Vagina (tissue), 2 donors: ENCODE measurements around the gene ZFP64. TPM values are rescaled to one million over a fixed set of nuclear protein-coding genes. Genes with fewer than 3 reads are reported as not detected.

Source experiments
- DNase-seq, 2 donors: peaks; one replicate each; pipeline ENCODE4 v3.0.0-alpha.2; 2017; ENCODE audit errors: extremely low spot score in 2 of 2
- H3K27ac ChIP-seq: fragments of 200-600 bp; sonication (generic); one replicate; pipeline ENCODE4 v1.5.1; 2019
- H3K27me3 ChIP-seq: fragments of 200-600 bp; sonication (generic); one replicate; pipeline ENCODE4 v1.5.1; 2019
- H3K36me3 ChIP-seq, 2 donors: fragments of 200-600 bp; sonication (generic); one replicate each; pipeline ENCODE4 v1.5.1; 2017 to 2019
- H3K4me1 ChIP-seq: fragments of 200-600 bp; sonication (generic); one replicate; pipeline ENCODE4 v1.5.1; 2019
- H3K4me3 ChIP-seq, 2 donors: fragments of 200-600 bp; sonication (generic); 1 replicate in 1 of 2; 2 replicates in 1 of 2; pipeline ENCODE4 v1.5.1; 2016 to 2019
- H3K9me3 ChIP-seq: fragments of 200-600 bp; sonication (generic); one replicate; pipeline ENCODE4 v1.5.1; 2019
- POLR2A ChIP-seq, 2 donors: fragments of 450-650 bp; IDR thresholded peaks; one replicate each; pipeline ENCODE4 v1.6.1; 2017; ENCODE audit warnings: antibody characterized with exemption in 2 of 2, mild to moderate bottlenecking in 2 of 2, moderate library complexity in 2 of 2
- POLR2AphosphoS5 ChIP-seq, 2 donors: sonication (generic); formaldehyde crosslinking; IDR thresholded peaks; one replicate each; pipeline ENCODE4 v1.9.0; 2017; ENCODE audit warnings: antibody characterized with exemption in 2 of 2, mild to moderate bottlenecking in 2 of 2, low read depth in 1 of 2; ENCODE audit not compliant: insufficient read depth in 1 of 2
- intact Hi-C: fragments of 100-400 bp; cut with DNase I; formaldehyde crosslinking; loops from one replicate; pipeline ENCODE4 v1.15.1; 2023
- total RNA-seq: library from RNA; depleted of rRNA; stranded (reverse); fragments of >200 nt; gene quantifications from one replicate; pipeline ENCODE4 v1.2.3, GENCODE V29; 2016
- TF ChIP-seq, protein P1 (sequence below), 3 experiments: fragments of 450-650 bp in 2 of 3; fragments of 200-600 bp in 1 of 3; sonication (generic) in 1 of 3; IDR thresholded peaks; one replicate each; pipeline ENCODE4 v1.5.1; 2017 to 2019; ENCODE audit warnings: antibody characterized with exemption in 3 of 3, mild to moderate bottlenecking in 2 of 3, moderate library complexity in 2 of 3

The ZFP64 gene
- total RNA-seq, 1 donor from 2014 or later, result 18.4 TPM

DNA sequence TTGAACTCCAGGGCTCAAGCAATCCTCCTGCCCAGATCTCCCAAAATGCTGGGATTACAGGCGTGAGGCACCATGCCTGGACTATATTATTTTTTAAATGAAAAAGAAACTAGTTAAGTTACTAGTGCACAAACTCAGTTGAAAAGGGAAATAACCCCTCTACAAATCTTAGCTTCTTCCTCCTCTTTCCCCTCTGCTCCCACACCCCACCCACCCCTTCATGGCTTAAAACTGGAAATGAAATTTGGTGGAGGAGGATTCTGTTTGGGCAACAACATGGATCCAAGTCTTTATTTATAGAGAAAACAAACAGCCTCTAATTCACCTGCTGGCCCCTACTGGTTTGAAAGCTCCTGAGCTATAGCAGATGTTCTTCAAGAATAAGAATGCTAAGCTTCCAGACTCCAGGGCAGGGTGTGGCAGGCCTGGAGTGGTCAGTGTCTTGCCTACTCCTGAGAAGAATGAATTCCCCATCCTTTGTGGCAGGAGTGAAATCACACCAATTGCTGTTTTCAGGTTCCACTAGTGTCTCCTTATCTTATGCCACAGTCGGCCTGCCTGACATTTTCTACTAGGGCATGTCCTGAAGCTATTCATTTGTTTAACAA is 73.5 kb downstream of the ZFP64 start:
- intact Hi-C loops, result no loop called here
- H3K27me3 ChIP-seq, result no peaks in the 10 kb centered on the region
- TF ChIP-seq, protein P1, sequence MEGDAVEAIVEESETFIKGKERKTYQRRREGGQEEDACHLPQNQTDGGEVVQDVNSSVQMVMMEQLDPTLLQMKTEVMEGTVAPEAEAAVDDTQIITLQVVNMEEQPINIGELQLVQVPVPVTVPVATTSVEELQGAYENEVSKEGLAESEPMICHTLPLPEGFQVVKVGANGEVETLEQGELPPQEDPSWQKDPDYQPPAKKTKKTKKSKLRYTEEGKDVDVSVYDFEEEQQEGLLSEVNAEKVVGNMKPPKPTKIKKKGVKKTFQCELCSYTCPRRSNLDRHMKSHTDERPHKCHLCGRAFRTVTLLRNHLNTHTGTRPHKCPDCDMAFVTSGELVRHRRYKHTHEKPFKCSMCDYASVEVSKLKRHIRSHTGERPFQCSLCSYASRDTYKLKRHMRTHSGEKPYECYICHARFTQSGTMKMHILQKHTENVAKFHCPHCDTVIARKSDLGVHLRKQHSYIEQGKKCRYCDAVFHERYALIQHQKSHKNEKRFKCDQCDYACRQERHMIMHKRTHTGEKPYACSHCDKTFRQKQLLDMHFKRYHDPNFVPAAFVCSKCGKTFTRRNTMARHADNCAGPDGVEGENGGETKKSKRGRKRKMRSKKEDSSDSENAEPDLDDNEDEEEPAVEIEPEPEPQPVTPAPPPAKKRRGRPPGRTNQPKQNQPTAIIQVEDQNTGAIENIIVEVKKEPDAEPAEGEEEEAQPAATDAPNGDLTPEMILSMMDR (IDR thresholded peaks at IDR 0.05), result no peak
- no peak for TF ChIP-seq POLR2A (IDR thresholded peaks at IDR 0.05)
- no peak for TF ChIP-seq POLR2AphosphoS5 (IDR thresholded peaks at IDR 0.05; ENCODE audit: insufficient read depth in 1 of 2, low read depth in 1 of 2)
- no peak overlapping the region for H3K27ac ChIP-seq
- H3K4me1 ChIP-seq, result no peaks in the 10 kb centered on the region
- H3K9me3 ChIP-seq, result no peaks in the 10 kb centered on the region
- H3K36me3 ChIP-seq, result no peaks in the 10 kb centered on the region
- no peak for DNase-seq
- no peak overlapping the region for H3K4me3 ChIP-seq

DNA sequence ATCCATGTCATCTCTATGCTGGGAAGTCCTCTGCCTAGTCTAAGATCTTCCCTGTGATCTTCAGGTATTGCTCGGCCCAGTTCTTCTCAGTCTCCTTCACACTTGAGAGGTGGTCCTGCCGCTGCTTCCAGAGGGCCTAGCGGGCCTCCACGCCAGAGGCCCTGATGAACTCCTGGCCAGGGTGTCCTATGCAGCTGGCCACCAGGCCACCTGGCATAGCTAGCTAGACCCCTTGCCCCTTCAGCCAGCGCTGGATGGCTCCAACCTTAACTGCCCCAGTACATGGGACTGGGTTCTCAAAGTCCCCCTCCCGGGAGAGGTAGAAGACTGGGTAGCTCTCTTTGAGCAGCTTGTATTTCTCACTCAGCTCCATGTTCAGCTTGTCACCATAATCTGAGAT is 81.1 kb downstream of the ZFP64 start:
- intact Hi-C loops, result no loop called here
- no peaks in the 10 kb centered on the region for H3K36me3 ChIP-seq
- DNase-seq, result no peak
- H3K9me3 ChIP-seq, result no peaks in the 10 kb centered on the region
- no peak overlapping the region for H3K4me3 ChIP-seq
- H3K27me3 ChIP-seq, result no peaks in the 10 kb centered on the region
- TF ChIP-seq POLR2A (IDR thresholded peaks at IDR 0.05), result no peak
- TF ChIP-seq, protein P1 (IDR thresholded peaks at IDR 0.05), result no peak
- TF ChIP-seq POLR2AphosphoS5 (IDR thresholded peaks at IDR 0.05; ENCODE audit: insufficient read depth in 1 of 2, low read depth in 1 of 2), result no peak
- no peak overlapping the region for H3K27ac ChIP-seq
- peaks cover 8% of the 10 kb centered on the region for H3K4me1 ChIP-seq

GRCh38 chr20:52105442-52106422 is 85.8 kb downstream of the ZFP64 start:
- Histone ChIP-seq H3K4me3 (peak overlapping the region; percentile 31 to 43), H3K4me1 (peaks cover 26% of the 10 kb centered on the region)

DNA sequence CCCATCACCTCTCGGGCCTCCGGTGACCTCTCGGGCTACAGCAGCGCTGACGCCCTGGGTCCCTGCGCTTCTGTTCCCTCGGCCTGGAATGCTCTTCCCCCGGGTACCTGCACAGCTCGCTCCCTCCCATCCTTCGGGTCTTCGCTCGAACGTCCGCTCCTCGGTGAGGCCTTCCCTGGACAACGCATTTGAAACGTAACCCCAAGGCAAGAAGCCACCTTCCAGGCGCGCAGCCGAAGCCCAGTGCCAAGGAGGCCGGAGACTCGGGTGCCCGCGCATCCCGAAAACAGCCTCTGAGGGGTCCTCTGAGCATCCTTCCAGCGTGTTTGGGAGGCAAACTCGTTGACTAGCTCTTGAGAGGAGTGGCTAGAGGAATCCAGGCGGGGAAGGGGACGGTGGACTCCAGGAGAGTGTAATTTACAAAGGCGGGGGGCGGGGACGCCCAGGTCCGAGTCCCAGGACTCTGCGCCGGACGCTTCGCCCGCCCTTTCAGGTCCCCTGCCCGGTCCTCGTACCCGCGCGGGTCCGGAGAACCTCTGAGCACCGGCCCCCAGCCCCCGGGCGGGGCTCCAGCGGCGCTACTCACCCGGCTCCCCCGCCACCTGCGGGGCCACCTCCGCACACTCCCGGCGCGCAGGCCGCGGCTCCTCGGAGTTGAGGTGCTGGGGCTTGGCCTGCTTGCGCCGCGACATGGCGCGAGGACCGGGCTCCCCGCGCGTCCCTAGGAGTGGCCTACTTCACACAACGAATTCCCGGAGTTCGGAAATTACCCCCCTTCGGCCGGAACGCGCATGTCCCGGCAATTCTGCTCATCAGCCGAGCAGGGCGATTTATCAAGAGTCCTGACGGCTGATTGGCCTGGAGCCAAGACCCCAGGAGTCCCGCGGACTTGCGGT is 86.8 kb downstream of the ZFP64 start:
- Histone ChIP-seq H3K27ac (no peak overlapping the region), H3K36me3 (no peaks in the 10 kb centered on the region), H3K4me3 (peak overlapping the region; percentile 31 to 43), H3K27me3 (peaks cover 6% of the 10 kb centered on the region), H3K9me3 (no peaks in the 10 kb centered on the region), H3K4me1 (peaks cover 26% of the 10 kb centered on the region)
- intact Hi-C loops, result loop anchor here (5.0 kb wide), 2 partner anchors 347 to 798 kb away; no protein-coding TSS in a partner anchor
- DNase-seq, result no peak
- TF ChIP-seq POLR2AphosphoS5 (IDR thresholded peaks at IDR 0.05; ENCODE audit: insufficient read depth in 1 of 2, low read depth in 1 of 2) (no peak), POLR2A (IDR thresholded peaks at IDR 0.05) (no peak)
- TF ChIP-seq, protein P1 (IDR thresholded peaks at IDR 0.05), result no peak

More at GRCh38 chr20:52105442-52106422, 85.8 kb downstream of the ZFP64 start:
- DNase-seq, result no peak
- no peaks in the 10 kb centered on the region for H3K36me3 ChIP-seq
- no peak overlapping the region for H3K27ac ChIP-seq
- intact Hi-C loops, result loop anchor here (5.0 kb wide), 2 partner anchors 348 to 797 kb away; no protein-coding TSS in a partner anchor
- H3K27me3 ChIP-seq, result peaks cover 6% of the 10 kb centered on the region
- H3K9me3 ChIP-seq, result no peaks in the 10 kb centered on the region
- TF ChIP-seq POLR2AphosphoS5 (IDR thresholded peaks at IDR 0.05; ENCODE audit: insufficient read depth in 1 of 2, low read depth in 1 of 2) (no peak), POLR2A (IDR thresholded peaks at IDR 0.05) (no peak)
- TF ChIP-seq, protein P1 (IDR thresholded peaks at IDR 0.05), result peak in 1 of 3 experiments; percentile 10
